DMS79 treated with DMSO at 0.1 percent for 48 hours (cell line): Measurements from ENCODE around the gene IVNS1ABP.
"Not testable (repeated sequence)": the region's sequence is repeated elsewhere in the genome, so short reads cannot be mapped to it uniquely, and the experiment has no call there.

Source experiments
- DNase-seq: peaks from one replicate; lab custom pipeline; 2025; lab: John Stamatoyannopoulos, UW

The IVNS1ABP gene

DNA sequence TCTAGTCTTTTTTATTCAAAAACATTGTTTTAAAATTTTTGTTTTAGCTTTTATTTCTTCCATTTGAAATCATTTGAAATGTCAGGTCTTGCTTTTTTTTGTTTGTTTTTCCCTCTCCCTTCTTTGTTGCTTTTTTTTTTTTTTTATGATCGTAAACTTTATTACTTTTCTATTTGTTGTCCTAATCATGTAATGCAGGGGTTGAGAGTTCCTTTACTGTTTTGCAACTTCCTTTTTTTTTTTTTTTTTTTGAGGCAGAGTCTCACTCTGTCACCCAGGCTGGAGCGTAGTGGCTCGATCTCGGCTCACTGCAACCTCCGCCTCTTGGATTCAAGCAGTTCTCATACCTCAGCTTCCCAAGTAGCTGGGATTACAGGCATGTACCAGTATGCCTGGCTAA, 24.8 kb downstream of the IVNS1ABP start:
- no peak for DNase-seq

DNA sequence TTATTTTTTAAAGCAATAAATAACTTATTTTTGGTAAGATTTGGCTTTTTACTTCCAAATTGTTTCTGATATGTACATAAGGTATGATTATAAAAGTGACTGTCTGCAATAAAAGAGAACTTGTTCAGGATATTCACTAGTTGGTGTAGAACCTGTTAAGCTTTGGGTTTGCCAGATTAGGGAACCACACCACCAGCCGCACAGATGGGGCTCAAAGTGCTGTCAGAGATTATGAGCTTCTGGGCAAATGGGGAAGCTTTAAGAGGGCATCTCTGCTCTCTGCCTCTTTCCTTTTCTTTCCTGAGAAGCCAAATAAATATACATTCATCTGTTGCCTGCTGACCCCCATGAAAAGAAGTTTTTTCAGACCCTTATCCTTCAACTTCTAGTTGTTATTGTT, 25.4 kb downstream of the IVNS1ABP start:
- no peak for DNase-seq

DNA sequence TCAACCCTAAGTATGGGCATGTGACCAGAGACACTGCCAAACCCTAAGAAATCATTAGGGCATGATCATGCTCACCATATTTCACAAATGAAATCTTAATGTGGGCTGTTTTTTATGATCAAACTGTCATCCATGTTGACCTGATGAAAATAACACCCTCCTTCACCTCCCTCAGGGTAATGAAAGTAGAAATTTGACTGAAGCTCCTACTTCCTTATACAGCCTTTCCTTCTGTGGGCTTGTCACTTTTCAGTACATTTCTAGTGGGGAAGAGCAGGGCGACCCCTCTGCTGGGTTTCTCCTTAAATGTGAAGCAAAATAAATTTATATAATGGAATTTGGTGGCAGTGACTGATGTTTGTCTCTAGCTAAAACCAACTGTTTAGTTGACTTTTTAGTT, 25.9 kb downstream of the IVNS1ABP start:
- no peak for DNase-seq

DNA sequence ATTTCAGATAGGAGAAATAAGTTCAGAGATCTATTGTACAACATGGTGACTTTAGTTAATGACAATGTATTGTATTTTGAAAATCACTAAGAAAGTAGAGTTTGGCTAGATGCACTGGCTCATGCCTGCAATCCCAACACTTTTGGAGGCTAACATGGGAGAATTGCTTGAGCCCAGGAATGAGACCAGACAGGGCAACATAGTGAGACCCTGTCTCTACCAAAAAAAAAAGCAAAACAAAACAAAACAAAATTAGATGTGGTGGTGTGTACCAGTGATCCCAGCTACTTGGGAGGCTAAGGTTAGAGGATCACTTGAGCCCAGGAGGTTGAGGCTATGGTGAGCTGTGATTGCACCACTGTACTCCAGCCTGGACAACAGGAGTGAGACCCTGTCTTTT, 27.2 kb downstream of the IVNS1ABP start:
- DNase-seq, result no peak

DNA sequence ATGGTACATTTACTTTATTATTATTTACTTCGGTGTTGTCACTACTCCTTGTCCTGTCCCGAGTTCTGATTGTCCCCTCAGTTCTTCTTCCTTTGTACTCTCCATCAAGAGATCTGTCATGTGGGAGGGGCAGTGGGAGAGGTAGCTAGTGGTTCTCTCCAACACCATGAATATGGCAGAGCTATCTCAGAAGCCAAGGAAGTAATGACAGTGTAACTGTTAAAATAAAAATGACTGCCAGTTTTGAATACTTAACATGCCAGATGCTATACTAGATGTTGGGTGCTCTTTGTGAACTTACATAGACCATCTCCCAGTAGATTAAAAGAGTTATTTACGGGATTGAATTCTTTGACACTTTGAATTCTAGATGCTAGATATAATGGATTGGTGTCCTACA, 28.6 kb downstream of the IVNS1ABP start:
- DNase-seq, result no peak

DNA sequence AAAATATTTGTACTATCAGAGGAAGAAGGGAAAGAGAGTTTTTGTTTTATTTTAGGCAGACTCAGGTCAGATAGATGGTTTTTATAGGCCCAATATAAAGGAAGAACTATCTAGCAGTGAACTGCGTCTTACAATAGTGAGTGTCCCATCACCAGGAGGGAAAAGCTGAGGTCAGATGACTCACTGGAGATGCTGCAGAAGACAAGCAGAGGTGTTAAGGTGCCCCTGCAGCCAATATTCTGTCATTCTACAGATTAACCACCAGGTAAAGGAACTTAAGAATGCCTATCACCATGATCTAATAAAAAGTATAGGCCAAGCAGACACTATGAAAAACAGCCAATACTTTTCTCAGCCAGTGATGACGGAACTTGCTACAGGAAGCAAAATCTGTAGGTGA, 29.6 kb downstream of the IVNS1ABP start:
- no peak for DNase-seq

DNA sequence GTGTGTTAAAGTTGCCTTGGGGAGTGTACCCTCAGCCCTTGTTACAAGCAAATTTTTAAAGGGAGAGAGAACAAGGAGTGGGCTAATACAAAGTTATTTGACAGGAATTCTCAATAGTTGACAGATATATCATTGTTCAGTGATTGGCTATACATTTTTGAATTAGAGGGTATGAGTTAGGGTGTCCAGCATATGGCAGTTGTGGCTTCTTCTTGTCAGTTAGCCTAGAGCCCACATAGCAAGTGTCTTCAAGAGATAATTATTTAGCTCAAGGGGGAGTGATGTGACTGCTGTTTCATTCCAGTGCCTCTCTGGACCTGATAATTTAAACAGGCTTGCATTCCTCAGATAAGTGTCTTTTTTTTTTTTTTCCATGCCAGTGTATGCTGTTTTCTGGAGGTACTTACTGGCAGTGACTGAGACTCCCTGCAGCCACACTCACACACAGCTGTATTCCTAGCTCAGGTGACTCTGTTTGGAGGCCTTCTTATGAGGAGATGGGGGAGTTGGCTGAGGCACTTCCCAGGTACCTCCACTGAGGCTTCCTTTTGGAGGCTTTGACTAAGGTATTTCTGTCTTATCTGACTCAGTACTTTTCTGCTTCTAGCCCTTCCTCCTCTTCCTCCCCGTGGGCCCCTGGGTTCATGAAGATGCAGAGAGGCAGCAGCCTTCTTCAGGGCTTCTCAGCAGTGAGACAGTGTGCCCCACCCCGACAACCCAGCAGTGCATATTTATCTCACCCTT, 32.3 kb downstream of the IVNS1ABP start:
- DNase-seq, result no peak

DNA sequence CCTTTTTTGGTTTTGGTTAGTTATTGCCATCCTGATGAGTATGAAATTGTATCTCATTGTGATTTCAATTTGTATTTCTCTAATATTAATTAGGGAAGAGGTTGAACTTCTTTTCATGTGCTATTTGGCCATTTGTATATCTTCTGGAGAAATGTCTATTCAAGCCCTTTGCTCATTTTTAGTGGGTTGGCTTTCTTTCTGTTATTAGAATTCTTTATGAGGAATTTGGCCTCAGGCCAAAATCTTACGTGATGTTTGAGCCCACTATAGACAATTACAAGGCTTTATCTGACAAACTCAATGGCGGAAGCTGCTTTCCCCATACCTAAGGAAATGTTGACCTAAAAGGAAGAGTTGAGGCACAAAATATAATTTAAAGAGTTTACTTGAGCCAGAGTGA, 32.9 kb downstream of the IVNS1ABP start:
- no peak for DNase-seq

DNA sequence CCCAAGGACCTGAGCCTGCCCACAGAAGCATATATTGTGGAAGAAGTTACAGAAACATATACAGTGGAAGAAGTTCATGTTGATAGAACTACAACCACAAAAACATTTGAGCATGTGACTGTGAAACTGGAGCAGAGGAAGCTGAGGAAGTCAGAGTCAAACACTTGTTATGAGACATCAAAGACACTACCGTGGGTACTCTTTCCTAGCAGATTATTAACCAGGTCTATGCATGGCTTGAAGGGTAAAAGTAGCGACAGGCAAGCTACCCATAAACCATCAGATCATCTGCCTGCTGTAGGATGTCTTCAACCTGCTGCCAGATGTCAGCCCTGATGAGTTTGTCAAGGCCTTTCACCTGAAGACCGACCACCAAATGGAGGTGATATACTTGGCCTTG, 35.8 kb downstream of the IVNS1ABP start:
- no peak for DNase-seq

DNA sequence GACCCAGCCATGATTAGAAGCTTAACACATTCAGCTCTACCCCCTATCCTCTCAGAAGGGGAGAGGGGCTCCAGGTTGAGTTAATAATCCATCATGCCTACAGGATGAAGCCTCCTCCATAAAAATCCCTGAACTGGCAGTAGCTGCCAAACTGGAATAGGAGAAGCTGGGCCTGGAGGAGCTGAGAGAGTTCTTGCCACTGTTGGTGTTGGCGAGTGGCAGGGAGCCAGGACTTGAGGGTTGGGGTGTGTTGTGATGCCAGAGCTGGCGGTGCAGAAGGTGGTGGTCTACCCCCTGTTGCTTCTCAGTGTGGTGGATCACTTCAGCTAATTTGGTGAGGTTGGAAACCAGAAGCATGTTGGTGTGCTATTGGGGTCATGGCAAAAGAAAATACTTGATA, 36.5 kb downstream of the IVNS1ABP start:
- no peak for DNase-seq

DNA sequence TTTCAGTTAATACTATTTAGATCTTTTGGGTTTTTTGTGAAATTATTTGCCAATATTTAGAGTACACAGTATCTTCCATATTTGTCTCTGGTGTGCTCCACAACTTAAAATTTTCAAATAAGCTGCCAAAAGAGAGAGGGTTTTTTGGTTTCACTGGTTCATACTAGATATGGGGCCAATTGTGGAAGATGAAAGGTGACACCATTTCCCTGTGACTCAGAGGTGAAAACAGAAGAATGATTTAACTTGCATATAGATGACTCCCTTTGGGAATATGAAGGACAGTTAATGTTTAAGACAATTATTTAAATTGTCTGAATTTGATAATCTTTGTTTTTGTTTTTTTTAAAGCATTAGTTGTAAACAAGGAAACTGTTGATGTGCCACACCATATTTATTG, 37.5 kb downstream of the IVNS1ABP start:
- DNase-seq, result no peak

DNA sequence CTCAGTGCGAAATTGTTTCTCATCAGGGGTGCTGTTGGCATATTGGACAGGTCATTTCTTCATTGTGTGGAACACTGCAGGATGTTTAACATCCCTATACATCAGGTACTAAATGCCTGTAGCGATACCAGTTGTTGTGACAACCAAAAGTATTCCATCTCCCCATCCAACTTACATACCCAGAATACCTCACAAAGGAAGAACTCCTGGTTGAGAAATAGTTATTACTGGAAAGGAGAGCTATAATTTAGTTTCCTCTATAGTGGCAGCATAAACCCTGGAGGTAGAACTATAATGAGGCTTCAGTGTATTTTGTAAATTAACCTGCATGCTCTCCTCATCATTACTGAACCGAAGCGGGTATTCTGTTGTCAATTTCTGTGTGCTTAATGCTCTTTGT, 45.1 kb downstream of the IVNS1ABP start:
- DNase-seq, result no peak

DNA sequence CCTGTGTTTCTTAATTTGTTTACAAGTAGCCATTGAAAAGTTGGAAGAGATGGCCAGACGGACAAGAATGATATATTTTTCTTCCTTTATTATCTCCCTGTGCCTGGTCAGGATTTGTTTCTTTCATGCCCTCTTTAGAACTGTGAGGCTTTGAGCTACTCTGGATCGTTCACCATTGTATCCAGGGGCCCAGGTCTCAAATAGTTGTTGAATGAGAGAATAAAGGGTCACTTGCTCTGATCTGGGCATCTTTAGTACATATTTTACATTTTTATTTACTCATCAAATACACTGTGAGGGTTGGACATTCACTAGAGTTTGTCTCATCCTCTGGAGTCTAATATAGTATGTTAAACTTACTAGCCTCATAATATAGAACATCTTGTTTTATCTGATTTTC, 48.7 kb downstream of the IVNS1ABP start:
- DNase-seq, result no peak

DNA sequence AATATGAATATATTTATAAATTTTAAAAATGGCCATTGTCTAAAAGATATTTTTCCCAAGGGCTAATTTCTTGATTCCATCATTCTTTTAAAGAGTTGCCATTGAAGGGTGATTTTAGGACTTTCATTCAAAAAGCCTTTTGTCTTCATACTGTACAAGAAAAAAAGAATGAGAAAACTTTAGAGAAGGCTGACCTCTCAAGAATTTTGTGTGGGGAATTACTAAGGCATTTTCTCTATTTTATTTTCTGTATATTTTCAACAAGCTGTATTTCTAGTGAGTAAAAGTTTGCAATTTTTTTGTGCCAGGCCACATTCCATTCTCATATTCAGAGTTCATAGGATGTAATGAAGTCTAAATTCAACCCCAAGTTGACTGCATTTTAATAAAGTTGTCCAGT, 49.3 kb downstream of the IVNS1ABP start:
- DNase-seq, result no peak

DNA sequence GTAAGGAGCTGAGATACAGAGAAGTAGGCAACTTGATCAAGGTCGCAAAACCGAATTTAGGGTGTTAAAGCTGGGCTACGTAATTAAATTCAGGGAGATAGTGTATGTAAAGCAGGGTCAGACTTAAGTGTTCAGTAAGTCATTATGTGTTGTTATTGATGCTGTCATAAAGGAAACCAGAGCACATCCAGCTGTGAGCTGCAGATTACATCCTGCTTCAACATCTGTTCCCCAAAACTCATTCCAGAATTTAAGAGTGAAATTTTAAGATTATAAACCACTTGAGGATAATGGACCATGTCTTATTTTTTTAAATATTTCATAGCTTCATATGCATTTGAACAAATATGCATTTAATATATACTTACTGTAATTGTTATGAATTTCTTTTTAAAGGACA, 49.7 kb downstream of the IVNS1ABP start:
- DNase-seq, result no peak

DNA sequence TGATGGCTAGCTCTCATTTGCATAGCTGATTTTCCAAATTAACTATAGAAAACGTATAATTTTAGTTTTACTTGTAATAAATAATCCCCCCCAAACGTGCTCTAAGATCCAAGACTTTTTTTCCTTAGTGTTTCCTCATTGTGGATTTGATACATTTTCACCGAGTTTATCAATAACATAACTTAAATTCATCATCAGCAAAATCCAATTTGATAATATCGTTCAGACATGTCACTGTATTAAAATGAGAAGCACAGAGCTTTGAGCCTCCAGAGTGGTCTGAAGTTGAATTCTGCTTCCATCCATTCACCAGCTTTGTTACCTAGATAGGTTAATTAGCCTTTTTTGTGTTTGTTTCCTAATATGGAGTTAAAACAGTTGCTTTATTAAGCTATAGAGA, 51.7 kb downstream of the IVNS1ABP start:
- DNase-seq, result no peak

DNA sequence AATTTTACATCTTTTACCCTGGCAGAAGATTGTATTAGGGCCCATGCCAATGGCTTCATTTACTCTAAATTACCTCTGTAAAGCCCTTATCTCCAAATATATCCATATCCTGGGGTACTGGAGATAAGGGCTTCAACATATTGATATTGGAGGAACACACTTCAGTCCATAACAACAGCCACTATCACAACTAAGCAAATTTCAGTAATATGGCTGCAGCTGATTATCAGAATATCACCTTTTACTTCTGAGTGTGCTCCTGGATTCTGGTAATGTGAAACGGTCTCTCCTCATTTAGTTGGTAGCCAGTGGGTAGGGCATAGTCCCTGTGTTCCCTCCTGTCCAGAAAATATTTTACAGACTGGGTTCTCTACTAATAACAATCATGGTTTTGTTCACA, 53.3 kb downstream of the IVNS1ABP start:
- DNase-seq, result no peak

DNA sequence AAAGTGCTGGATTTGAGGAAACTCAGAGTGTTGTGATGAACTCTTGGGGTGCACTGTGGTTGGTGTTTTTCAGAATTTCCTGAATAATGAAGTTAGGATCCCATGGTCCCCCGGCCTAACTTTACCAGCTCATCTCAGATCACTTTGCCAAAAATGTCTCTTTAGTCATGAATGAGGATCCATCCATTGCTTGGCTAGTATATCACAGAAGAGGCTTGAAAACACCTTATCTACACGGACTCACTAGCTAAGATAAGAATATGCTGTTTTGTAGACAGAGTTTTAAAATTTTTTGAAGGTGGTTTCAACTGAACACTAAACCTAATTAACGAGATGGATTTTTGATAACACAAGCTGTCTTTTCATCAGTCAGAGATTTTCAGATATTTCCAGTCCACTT, 53.8 kb downstream of the IVNS1ABP start:
- no peak for DNase-seq

DNA sequence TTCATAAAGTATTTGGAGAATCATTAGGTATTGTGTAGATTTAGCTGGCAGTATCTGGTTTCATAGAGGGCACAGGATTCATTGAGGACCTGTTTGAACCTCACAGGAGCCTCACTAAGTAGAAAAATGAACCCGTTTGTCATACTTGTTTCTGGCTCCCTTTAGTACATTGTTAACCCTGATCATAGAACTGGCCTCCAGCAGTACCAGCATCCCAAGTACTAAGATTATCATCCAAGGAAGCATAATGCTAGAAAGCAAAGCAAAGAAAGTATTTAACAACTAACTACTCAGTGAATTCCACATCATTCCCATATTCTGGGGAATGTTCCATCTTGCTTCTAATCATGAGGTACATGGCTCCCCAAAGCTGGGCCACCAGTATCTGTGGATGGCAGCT, 54.9 kb downstream of the IVNS1ABP start:
- DNase-seq, result no peak

DNA sequence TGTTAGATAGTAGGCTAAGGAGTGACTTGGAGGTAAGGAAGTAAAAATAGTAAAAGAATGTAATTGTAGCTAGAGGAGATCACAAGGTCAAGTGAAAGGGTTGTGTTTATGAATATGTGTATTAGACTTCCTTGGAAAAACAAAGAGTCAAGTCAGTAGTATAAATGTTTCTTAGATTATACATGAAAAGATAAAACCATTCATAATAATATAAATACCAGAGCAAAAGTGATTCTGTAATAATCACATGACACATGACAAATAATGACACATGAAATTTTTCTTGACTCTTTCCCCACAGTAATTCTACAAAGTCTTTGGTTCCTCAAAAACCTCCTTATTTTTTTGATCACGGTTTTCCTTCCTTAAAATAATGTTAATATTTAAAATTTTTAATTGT, 56.4 kb downstream of the IVNS1ABP start:
- DNase-seq, result no peak

DNA sequence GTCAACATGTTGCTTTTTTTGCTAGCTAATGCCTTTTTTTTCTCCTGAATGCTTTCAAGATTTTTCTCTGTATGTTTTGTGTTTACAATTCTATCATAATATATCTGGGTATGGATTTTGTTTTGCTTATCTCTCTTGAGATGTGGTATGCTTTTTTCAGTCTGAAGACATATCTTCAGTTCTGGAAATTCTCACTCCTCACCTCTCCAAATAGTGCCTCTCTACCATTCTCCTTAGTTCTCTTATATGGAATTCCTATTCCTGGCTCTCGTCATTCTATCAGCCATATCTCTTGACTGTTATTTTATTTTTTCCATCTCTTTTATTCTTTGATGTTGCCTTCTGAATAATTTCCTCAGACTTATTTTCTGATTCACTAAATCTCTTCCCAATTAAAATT, 58.4 kb downstream of the IVNS1ABP start:
- no peak for DNase-seq

DNA sequence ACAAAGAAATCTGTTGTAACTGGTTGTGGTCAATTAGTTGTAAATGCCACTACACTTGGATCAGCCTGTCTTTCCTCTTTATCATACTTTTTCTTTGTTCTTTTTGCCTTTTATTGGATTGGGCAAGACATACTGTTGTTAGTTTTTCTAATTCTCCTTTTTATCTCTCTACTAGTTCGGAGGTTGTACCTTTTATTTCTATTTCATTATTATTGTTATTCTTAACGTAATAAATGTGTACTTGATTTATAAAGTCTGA, 59.2 kb downstream of the IVNS1ABP start:
- no peak for DNase-seq

DNA sequence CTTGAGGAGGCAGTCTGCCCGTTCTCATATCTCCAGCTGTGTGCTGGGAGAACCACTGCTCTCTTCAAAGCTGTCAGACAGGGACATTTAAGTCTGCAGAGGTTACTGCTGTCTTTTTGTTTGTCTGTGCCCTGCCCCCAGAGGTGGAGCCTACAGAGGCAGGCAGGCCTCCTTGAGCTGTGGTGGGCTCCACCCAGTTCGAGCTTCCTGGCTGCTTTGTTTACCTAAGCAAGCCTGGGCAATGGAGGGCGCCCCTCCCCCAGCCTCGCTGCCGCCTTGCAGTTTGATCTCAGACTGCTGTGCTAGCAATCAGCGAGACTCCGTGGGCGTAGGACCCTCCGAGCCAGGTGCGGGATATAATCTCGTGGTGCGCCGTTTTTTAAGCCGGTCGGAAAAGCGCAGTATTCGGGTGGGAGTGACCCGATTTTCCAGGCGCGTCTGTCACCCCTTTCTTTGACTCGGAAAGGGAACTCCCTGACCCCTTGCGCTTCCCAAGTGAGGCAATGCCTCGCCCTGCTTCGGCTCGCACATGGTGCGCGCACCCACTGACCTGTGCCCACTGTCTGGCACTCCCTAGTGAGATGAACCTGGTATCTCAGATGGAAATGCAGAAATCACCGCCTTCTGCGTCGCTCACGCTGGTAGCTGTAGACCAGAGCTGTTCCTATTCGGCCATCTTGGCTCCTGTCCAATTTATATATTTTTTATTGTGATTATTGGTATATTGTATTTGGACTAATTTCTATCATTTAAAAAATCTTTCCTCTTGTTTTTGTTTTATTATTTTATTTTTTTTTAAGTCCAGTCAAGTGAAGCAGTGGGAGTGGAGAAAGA, 59.7 kb downstream of the IVNS1ABP start:
- peak; percentile 27 for DNase-seq

DNA sequence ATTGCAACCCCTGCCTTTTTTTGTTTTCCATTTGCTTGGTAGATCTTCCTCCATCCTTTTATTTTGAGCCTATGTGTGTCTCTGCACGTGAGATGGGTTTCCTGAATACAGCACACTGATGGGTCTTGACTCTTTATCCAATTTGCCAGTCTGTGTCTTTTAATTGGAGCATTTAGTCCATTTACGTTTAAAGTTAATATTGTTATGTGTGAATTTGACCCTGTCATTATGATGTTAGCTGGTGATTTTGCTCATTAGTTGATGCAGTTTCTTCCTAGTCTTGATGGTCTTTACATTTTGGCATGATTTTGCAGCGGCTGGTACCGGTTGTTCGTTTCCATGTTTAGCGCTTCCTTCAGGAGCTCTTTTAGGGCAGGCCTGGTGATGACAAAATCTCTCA, 61.4 kb downstream of the IVNS1ABP start:
- DNase-seq, result not testable (repeated sequence)
